ENCODE measurements around the gene RASEF.

The RASEF gene

DNA sequence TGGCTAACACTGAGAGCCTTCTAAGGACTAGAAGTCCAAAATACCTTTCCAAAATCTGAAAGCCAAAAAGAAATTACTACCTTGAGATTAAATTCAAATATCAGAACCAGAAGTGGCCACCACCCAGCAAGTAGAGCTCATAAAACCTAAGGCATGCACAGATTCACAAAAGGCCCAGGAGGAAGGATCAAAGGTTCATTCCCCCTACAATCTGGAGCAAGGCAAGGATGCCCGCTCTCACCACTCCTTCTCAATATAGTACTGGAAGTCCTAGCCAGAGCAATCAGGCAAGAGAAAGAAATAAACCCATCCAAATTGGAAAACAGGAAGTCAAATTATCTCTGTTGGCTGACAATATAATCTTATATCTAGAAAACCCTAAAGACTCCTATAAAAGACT lies 6.0 kb downstream of the RASEF start:
- DNase-seq (ENCODE audit: low read depth, low spot score), result no peak

DNA sequence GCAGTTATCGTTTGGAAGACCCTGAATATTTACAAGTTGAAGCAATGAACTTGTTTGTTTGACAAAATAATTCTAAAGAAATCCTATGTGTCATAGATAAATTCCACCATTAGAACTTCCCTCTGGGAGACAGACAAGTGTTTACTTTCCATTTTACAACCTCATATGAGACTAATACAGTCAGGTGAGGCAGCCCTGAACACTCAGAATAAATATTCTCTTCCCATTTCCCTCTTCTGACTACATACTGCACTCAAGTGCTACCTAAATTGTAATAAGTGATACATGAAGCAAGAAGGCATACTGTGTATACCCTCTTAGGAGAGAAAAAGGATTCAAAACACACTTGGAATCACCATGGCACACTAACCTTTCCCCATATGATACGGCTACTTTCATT lies 6.8 kb downstream of the RASEF start:
- no peak for DNase-seq (ENCODE audit: low read depth, low spot score)

DNA sequence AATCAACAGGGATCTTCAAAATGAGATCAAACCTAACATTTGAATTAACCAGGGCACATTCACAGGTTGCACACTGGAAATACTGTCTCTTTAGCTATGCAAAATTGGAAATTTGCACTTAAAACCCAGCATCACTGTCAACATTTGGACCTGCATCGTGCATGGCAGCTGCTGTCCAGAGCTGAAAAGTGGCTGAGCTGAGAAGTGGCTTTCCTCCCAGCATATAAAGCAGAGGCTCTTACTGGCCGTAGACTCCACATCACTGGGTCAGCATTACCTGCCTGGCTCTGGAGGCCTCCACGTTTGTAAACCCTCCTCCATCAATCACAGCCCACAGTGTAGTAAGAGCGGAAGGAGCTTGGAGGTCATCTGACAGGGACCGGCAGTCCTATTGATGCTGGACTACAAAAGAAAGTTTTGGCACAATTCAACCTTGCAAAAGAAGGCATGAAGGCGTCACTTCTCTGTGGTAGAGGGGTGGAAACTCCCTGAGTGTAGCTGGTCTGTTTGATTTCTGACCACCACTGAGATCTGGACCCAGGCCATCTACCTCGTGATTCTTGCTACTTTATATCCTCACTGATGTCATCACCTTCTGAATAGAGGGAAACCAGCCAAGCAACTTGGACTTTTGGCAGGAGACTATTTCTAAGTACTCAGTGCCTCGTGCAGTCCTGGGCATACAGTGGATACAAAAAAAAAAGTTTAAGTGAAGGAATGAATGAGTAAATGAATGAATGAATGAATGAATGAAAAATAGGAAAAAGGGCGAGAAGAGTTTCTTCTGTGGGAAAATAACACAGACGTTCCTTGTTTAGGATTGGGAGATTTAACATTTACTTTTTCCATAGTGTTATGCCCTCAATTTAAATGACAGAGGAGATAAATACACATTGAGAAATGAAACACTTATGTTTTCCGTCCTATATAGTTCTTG lies 14.8 kb downstream of the RASEF start:
- DNase-seq (ENCODE audit: low read depth, low spot score), result peak; percentile 94

DNA sequence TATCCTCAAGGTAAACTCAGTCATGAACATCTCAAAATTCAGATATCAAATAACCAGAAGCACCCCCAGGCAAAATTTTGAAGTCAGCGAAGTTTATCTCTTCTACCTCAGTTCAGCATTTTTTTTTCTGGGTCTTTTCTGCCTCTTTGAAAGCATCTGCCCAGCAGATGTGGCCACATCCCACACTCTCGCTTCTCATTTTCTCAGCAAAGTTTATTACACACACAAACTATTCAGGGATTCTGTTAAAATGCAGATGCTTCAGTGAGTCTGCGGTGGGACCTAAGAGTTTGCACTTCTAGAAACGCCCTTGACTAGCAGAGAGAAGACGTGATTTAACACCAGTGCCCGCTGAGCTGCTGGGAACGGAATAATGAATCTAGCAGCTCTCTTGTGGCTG lies 19.3 kb downstream of the RASEF start:
- no peak for DNase-seq (ENCODE audit: low read depth, low spot score)

DNA sequence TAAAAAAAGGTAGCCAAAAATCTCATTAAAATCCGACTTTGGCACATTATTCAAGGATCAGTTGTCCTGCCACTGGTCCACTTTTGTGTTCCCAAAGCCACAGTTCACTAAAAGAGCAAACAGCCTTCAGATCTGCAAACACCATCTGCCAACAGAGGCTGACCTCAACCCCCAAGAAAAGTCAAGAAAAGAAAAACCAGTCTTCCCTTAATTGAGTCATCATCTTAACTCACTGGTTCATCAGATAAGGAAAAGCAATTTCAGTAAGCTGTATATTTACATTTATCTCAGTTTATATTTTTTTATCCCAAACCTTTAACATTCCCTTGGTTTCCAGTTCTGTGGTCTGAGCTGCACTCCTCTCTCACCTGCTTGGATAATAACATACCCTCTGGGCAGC lies 21.2 kb downstream of the RASEF start:
- DNase-seq (ENCODE audit: low read depth, low spot score), result peak; percentile 39

DNA sequence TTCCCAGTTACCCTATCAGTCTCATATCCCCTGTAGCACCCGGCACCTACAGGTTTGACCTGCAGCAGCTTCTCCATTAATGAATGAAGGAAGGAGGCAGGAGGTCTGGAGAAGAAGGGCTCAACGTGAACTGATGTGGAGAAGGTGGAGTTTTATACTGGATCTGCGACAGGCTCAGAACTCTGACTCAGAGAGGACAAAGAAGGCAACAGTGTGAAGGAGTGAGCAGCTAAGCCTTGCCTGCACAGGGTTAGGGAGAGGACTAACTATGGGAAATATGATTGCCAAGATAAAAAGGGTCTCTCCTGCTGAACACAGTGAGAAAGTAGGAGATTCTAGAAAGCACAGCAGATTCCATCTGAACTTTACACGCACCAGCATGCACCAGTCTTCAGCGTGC lies 23.6 kb downstream of the RASEF start:
- no peak for DNase-seq (ENCODE audit: low read depth, low spot score)

DNA sequence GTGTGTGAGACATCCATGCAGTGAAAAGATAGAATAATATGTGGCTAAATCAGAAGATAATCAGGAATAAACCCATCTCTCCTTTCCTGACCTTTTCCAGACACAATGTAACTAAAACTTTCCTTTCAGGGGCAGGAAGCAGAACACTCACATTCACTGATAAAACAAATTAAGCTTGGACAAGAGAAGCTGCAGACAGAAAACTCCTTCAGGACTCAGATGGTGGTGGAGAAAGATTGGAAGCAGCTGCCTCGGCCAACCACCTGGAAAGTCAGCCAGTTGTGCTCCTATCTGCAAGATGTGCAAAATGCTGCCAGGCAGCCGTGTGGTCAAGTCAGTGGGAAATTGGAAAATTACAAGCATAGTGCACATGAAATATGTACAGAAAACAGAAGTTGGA lies 26.9 kb downstream of the RASEF start:
- no peak for DNase-seq (ENCODE audit: low read depth, low spot score)

DNA sequence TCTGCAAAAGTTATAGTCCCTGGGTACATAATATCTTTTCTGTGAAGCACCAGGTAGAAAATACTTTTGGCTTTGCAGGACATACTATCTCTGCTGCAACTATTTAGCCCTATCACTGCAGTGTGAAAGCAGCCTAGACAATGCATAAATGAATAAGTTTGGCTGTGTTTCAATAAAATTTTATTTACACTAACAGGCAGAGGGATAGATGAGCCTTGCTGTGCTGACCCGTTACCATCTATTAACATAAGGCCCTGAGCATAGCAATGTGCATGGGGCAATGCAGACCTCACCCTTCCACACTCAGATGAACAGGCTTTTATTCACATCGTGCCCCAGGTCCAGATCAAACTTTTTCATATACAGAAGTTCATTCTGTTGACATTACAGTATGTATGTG lies 27.8 kb downstream of the RASEF start:
- no peak for DNase-seq (ENCODE audit: low read depth, low spot score)

DNA sequence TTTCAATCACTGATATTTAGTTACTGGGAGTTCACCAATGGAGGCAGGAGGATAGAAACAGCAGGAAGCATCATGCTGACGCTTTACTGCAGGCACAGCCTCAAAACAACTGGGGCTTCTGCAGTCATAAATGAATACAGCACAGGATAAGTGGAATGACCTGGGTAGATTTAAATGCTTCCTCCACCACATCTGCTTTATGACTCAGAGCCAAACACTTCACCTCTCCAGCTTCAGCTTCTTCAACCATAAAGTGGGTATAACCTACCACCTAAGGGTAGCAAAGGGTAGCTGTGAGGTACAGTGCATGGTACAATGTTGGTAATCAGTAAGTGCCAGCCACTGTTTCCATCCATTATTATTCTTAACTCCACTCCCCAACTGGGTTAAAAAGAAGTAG lies 28.4 kb downstream of the RASEF start:
- DNase-seq (ENCODE audit: low read depth, low spot score), result no peak

DNA sequence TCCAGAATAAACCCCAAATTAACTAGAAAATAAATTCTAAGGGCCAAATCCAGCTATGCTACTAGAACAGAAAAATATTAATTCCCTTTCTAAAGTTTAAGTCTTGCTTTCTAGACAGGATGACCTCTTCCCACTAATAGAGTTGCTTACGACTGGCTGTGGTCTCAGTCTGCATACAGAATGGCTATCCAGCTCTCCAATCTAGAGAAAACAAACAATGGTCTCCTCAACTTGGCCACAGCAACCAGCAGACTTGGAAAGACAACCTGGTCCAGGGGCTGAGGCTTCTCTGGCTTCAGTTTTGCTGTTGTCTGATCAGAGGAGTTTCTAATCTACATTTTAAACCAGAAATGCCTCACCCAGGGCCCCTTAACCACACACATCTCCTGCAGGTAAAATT lies 28.9 kb downstream of the RASEF start:
- DNase-seq (ENCODE audit: low read depth, low spot score), result peak; percentile 59

DNA sequence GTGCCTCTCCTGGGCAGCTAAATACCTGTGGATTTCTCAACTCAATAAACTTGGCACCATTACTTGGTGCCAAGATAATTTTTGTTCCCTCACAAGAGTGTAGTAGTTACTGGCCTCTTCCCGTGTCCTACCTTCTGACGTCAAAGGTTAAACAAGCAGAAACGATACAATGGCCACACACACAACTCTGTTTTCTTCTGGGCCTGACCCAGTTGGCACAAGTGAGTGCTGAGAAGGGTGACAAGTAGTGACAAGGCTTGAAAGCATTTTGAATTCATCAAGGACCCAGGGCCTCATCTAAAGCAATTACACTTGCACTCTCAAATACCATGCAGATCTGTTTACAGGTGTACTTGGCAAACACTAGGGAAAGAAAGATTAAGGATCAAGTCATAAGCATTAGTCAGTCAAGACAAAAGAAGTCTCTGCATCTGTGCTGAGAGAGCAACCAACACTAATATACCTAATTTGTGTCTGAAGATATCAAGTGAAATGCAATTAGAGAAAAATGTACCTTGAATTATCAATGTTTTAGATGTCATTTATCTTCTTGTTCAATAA lies 30.8 kb downstream of the RASEF start:
- no peak for DNase-seq (ENCODE audit: low read depth, low spot score)

DNA sequence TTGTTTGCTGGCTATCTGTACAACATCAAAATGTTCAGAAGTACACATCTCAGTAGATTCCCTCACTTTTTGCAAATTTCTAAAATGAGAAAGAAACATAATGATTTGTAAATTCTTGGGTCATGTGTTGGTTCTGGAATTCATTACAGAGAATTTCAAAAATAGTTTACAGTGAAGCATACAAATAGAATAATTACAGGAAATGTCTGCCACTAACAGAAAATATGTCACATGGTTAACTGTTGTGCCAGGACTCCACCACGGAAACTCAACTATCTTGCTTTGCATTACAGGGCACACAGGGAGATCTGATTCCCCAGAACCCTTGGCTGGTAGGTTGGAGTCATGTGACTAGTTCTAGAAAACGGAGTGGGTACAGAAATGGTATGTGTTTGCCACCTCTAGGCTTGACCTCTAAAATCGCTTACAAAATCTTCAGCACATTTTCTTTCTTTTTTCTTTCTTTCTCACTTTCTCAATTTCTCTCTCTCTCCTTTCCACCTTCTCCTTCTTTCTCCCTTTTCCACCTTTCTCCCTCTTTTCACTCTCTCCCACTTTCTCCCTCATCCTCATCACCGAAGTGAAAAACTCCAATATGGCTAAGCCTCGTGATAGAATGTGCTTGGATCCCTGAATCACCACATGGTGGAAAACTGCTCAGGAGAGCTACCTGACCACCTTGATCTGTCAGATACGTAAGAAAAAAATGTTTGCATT lies 32.4 kb downstream of the RASEF start:
- DNase-seq (ENCODE audit: low read depth, low spot score), result no peak

DNA sequence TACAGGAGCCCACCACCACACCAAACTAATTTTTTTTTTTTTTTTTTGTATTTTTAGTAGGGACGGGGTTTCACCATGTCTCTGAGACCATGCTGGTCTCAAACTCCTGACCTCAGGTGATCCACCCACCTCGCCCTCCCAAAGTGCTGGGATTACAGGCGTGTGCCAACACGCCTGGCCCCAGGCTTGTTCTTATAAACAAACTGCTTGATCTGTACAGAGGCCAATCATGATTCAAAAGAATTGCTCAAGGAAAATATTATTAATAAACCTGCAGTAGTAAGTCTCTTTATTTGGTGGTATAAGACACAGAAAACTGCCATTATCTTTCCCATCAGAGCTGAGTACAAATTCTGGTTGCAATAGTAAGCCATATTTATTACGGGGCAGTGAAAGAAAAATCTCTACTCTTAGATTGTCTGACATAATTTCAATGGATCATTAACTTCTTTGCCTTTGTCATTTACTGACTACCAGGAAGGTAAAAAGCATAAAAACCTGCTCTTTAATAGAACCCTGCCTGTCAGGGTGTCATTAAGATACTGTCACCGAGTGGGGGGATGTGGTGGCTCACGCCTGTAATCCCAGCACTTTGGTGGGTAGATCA lies 33.3 kb downstream of the RASEF start:
- DNase-seq (ENCODE audit: low read depth, low spot score), result no peak

DNA sequence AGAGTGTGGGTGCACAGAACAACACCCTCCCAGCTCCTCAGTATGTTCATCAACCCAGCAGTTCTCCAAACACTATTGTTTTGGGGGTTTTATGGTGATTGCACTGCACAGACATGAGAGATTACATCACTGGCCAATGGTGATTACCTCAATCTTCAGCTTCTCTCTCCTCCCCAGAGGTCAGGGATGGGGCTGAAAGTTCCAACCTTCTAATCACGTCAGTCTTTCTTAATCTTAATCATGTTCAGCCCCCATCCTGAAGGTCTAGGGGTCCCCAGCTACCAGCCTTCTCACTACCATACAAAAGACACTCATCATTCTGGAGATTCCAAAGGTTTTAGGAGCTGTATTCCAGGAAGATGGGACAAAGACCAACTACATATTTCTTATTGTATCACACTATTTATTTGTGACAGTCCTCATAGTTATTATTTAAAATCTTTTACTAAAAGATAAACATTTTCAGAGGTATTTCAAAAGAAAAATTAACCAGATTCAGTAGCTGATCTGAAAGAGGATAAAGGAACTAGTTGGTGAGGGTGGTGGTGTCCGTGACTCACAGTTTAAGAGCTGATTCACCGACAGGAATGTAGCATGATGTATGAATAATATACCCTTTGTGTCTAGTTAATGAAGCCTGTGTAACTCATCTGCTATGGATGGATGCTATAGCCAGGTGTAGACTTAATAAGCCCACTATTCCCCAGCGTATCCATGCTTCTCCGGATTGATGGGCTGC lies 35.6 kb downstream of the RASEF start:
- DNase-seq (ENCODE audit: low read depth, low spot score), result peak; percentile 85

DNA sequence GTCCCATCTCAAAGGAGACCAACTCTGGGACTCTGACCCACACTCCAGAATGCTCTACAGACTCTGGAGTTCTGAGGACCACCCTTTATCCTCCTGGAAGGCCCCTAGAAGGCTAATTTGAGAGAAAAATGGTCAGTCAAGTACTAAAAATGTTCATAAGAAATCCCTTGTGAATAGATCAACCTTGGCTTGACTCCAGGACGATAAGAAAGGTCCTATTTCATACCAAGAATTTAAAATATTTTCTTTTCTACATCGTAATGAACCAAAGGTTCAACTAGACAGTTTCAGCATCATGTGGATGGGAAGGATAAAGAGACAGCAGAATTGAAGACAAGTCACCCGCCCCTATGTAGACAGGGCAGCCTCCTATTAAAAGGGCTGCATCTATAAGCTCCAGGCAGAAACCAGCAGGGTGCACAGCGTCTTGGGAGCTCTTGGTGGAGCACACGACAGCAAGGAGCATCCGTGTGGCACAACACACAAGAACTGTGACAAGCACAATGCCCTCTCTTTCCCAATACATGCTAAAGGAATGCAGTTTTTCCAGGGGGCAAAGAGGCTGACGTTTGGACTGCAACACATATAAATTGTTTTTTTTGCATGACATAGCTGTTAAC lies 38.3 kb downstream of the RASEF start:
- no peak for DNase-seq (ENCODE audit: low read depth, low spot score)

DNA sequence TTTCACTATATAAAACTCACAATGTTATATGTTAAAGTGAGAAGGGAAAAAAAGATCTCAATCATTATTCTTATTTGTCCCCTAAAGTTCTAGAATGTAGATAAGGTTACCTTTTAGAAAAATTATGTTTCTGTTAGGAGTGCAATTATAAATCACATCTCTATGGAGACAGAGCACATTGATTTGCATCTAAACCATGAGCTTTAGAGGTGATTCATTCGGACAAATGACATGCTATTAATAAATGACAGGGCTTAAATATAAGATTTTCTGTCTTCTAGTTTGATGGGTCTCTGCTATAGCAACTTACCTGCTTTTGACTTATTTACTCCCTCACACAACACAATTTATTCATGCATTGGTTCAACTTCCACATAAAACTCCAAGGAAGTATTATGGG lies 39.8 kb downstream of the RASEF start:
- no peak for DNase-seq (ENCODE audit: low read depth, low spot score)

DNA sequence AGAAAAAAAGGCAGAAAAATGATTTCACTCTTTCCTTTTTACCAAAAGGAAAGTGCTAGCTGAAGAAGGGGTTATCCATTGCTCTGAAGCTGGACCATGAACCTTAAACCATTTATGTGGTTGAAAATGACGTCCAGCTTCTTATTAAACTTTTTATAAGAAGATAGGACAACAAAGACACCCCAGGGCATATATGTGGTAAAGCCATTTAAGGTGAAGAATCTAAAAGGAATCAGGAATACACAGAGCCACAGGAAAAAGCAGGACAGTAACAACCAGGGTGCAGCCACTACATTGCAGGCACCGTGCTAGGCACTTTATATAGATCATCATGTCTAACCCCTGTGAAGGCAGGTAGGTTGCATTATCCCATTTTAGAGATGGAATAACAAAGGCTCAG lies 42.1 kb downstream of the RASEF start:
- DNase-seq (ENCODE audit: low read depth, low spot score), result no peak

DNA sequence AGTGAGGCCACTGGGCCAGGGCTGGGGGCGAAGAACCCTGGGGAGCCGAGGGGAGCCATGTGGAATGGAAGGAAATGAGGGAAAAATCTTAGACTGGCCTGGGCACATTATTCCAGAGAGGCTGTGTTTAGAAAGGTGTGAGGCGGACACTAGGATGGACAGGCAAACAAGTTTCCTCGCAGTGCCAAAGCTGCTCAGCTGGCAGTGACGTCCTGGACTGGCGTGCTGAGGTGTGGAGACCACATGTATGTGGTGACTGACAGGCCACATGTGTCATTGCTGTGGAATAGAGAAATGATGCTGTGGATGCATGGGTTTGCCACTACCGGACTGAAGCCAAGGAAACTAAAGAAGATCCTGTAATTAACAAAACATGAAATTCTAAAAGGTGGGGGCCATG lies 42.6 kb downstream of the RASEF start:
- DNase-seq (ENCODE audit: low read depth, low spot score), result no peak

DNA sequence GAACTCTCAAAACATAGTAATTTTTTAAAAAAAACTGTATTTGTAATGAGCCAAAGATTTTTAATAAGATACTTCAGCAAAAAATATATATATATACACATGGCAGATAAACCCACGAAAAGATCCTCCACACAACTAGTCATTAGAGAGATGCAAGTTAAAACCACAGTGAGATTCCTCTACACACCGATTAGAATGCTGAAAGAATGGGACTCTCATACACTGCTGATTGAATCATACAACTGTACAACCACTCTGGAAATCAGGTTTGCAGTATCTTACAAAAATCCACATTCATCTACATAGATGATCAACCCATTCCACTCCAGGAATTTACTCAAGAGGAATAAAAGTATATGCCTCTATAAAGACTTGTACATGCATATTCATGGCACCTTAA lies 43.7 kb downstream of the RASEF start:
- no peak for DNase-seq (ENCODE audit: low read depth, low spot score)

DNA sequence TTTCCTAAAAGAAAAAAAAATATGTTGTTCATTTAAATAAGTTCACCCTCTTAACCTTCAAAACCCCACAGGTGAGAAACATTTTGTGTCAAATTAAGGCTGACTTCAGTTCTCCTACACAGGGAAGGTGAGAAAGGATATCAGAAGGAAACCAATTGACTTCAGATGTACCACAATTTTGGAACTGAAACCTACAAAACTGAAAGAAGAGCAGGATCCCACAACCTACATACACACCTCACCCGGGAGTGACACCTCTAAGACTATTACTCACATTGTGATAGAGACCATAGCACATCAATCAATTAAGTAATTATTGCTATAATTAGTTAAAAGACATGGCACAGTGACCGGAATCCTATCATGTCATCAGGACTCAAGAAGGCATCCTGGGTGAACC lies 47.0 kb downstream of the RASEF start:
- DNase-seq (ENCODE audit: low read depth, low spot score), result no peak
